GM19023 (cell line): ENCODE results near the gene JHY.
"Not testable (repeated sequence)": the region's sequence is repeated elsewhere in the genome, so short reads cannot be mapped to it uniquely, and the experiment has no call there.

Experiments
- ATAC-seq: cut with Tn5 transposase; IDR thresholded peaks from one replicate; pipeline ENCODE4 v1.9.1; 2021; ENCODE audit warnings: mild to moderate bottlenecking, moderate library complexity; ENCODE audit not compliant: unreplicated experiment

Gene JHY

GRCh38 chr11:122882189-122882856 is at the start of gene JHY:
Gene JHY, plus strand, starts transcription at chr11:122882759. Its CDS starts 3,091 bp downstream, at chr11:122885850.
- no peak for ATAC-seq

- ATAC-seq = no peak
Measured at GRCh38 chr11:122833846-122834464, 48.6 kb upstream of the JHY start.

GRCh38 chr11:122836916-122837315 is 45.6 kb upstream of the JHY start:
- ATAC-seq = no peak

- ATAC-seq = no peak
Measured at GRCh38 chr11:122837528-122838346, 44.8 kb upstream of the JHY start.

- ATAC-seq = no peak
Measured at GRCh38 chr11:122843281-122844141, 39.0 kb upstream of the JHY start.

GRCh38 chr11:122847466-122847865 is 35.1 kb upstream of the JHY start:
- ATAC-seq = no peak

- ATAC-seq = no peak
Measured at GRCh38 chr11:122848186-122848585, 34.4 kb upstream of the JHY start.

GRCh38 chr11:122850076-122850631 is 32.4 kb upstream of the JHY start:
- ATAC-seq = no peak

- no peak for ATAC-seq
Measured at GRCh38 chr11:122851366-122851966, 31.1 kb upstream of the JHY start.

GRCh38 chr11:122852074-122852795 is 30.3 kb upstream of the JHY start:
- ATAC-seq = no peak

- no peak for ATAC-seq
Measured at GRCh38 chr11:122852796-122853160, 29.8 kb upstream of the JHY start.

- no peak for ATAC-seq
Measured at GRCh38 chr11:122853261-122853660, 29.3 kb upstream of the JHY start.

GRCh38 chr11:122853971-122854446 is 28.6 kb upstream of the JHY start:
- no peak for ATAC-seq

GRCh38 chr11:122861631-122862030 is 20.9 kb upstream of the JHY start:
- ATAC-seq = no peak

GRCh38 chr11:122862091-122862490 is 20.5 kb upstream of the JHY start:
- ATAC-seq = no peak

GRCh38 chr11:122863154-122863553 is 19.4 kb upstream of the JHY start:
- not testable (repeated sequence) for ATAC-seq

GRCh38 chr11:122863704-122864326 is 18.7 kb upstream of the JHY start:
- ATAC-seq = no peak

- ATAC-seq = no peak
Measured at GRCh38 chr11:122864386-122865115, 18.0 kb upstream of the JHY start.
